GM12878 (cell line): ENCODE results near the gene WBP4. TPM values are rescaled to one million over a fixed set of nuclear protein-coding genes. Genes with fewer than 3 reads are reported as not detected.
A peak's percentile ranks its signal among the peaks of the same experiment; 100 is the strongest.

Experiments
- ATAC-seq: fragments of 200-7000 bp; cut with Tn5 transposase; 3 replicates; pipeline ENCODE4 v1.9.1; 2020; ENCODE audit warnings: mild to moderate bottlenecking, moderate library complexity
- BruUV-seq: library from RNA; stranded (reverse); fragments of 400-500 nt; replicated peaks from 2 replicates; lab custom pipeline; 2021; lab: Mats Ljungman, UMichigan
- CTCF ChIA-PET: fragments of 300-600 bp; sonication (Branson Sonifier 250); formaldehyde crosslinking; extraction: SDS; loops from one replicate; lab custom pipeline; 2021; ENCODE audit warnings: inconsistent platforms; lab: Yijun Ruan, JAX
- POLR2A ChIA-PET: fragments of 350-600 bp; formaldehyde crosslinking; extraction: SDS; loops from one replicate; lab custom pipeline; 2021; ENCODE audit warnings: inconsistent platforms; lab: Charles Lee
- RAD21 ChIA-PET: fragments of 300-600 bp; sonication (Branson Sonifier 250); formaldehyde crosslinking; loops from one replicate; lab custom pipeline; 2023; ENCODE audit warnings: antibody characterized with exemption; ENCODE audit not compliant: unreplicated experiment; lab: Charles Lee
- SMC1A ChIA-PET: fragments of 300-600 bp; sonication (Branson Sonifier 250); formaldehyde crosslinking; loops from one replicate; lab custom pipeline; 2023; ENCODE audit not compliant: unreplicated experiment, uncharacterized antibody; lab: Charles Lee
- DNase-seq: peaks from one replicate; pipeline ENCODE4 v3.0.0-alpha.2; 2011; ENCODE audit warnings: low read depth, low spot score
- FAIRE-seq: peaks from 3 replicates; lab custom pipeline; 2011; peaks lifted over from hg19 to GRCh38; lab: Jason Lieb, UNC
- H2AFZ ChIP-seq: 2 replicates; pipeline ENCODE4 v1.6.0; 2011; ENCODE audit warnings: low read depth, low read length, control low read depth; ENCODE audit not compliant: control insufficient read depth
- H3K27ac ChIP-seq: 2 replicates; pipeline ENCODE4 v1.5.1; 2011; ENCODE audit warnings: control low read depth; ENCODE audit not compliant: control insufficient read depth, insufficient read depth
- H3K27me3 ChIP-seq, 2 experiments: replicated peaks in 1 of 2; 2 replicates each; pipeline versions ENCODE4 v1.6.0 to v1.6.1; 2011; ENCODE audit warnings: low read length in 1 of 2; ENCODE audit not compliant: control insufficient read depth in 2 of 2, insufficient read depth in 2 of 2
- H3K36me3 ChIP-seq, 2 experiments: 2 replicates each; pipeline ENCODE4 v1.5.1; 2011; ENCODE audit warnings: low read length in 1 of 2; ENCODE audit not compliant: control insufficient read depth in 2 of 2, insufficient read depth in 2 of 2
- H3K4me1 ChIP-seq: 2 replicates; pipeline ENCODE4 v1.6.1; 2011; ENCODE audit warnings: mild to moderate bottlenecking, low read length, moderate library complexity, mixed read lengths; ENCODE audit not compliant: control insufficient read depth, insufficient read depth
- H3K4me2 ChIP-seq: 2 replicates; pipeline ENCODE4 v1.6.0; 2011; ENCODE audit warnings: control low read depth; ENCODE audit not compliant: control insufficient read depth, insufficient read depth
- H3K4me3 ChIP-seq: fragments of 200-600 bp; sonication (generic); 2 replicates; pipeline ENCODE4 v1.5.1; 2016
- H3K79me2 ChIP-seq: 2 replicates; pipeline ENCODE4 v1.6.0; 2011; ENCODE audit warnings: low read length; ENCODE audit not compliant: control insufficient read depth, insufficient read depth
- H3K9ac ChIP-seq: 2 replicates; pipeline ENCODE4 v1.8.0; 2011; ENCODE audit warnings: low read length, control low read depth, mixed read lengths; ENCODE audit not compliant: control insufficient read depth, insufficient read depth
- H3K9me3 ChIP-seq: replicated peaks from 3 replicates; pipeline ENCODE4 v1.5.1; 2011; ENCODE audit warnings: mild to moderate bottlenecking, low read length; ENCODE audit not compliant: control insufficient read depth, insufficient read depth
- H4K20me1 ChIP-seq: 2 replicates; pipeline ENCODE4 v1.6.0; 2011; ENCODE audit not compliant: control insufficient read depth, insufficient read depth
- E2F8 ChIP-seq: fragments of 450-650 bp; IDR thresholded peaks from 2 replicates; pipeline ENCODE4 v1.6.1; 2018; ENCODE audit warnings: mild to moderate bottlenecking, low read depth, moderate library complexity; ENCODE audit not compliant: partially characterized antibody
- HDAC2 ChIP-seq: fragments of 200-600 bp; sonication (generic); IDR thresholded peaks from 2 replicates; pipeline ENCODE4 v1.6.1; 2017
- HDGF ChIP-seq: fragments of 450-650 bp; IDR thresholded peaks from 2 replicates; pipeline ENCODE4 v1.6.1; 2016; ENCODE audit warnings: antibody characterized with exemption
- KLF5 ChIP-seq: fragments of 450-650 bp; IDR thresholded peaks from 2 replicates; pipeline ENCODE4 v1.6.1; 2014; ENCODE audit warnings: mild to moderate bottlenecking; ENCODE audit not compliant: partially characterized antibody
- MLLT1 ChIP-seq: fragments of 450-650 bp; IDR thresholded peaks from 2 replicates; pipeline ENCODE4 v1.6.1; 2016; ENCODE audit warnings: mild to moderate bottlenecking
- TAF1 ChIP-seq: IDR thresholded peaks from 2 replicates; pipeline ENCODE4 v1.6.1; 2011; ENCODE audit warnings: mild to moderate bottlenecking, low read depth, low read length, borderline replicate concordance
- TBL1XR1 ChIP-seq: IDR thresholded peaks from 2 replicates; pipeline ENCODE4 v1.6.1; 2012; ENCODE audit warnings: low read depth, low read length, improper control_type of control experiment
- ZZZ3 ChIP-seq: IDR thresholded peaks from 2 replicates; pipeline ENCODE4 v1.6.1; 2011; ENCODE audit warnings: low read depth; ENCODE audit not compliant: control insufficient read depth, insufficient read length
- WGBS: methylation state at CpG from one replicate; pipeline ENCODE4 v1.1.6; 2016; ENCODE audit warnings: low lambda C conversion rate; ENCODE audit not compliant: insufficient replicate concordance, insufficient coverage; ENCODE audit errors: missing lambda C conversion rate; 5-methylcytosine and 5-hydroxymethylcytosine counted together
- in situ Hi-C: fragments of 300-500 bp; cut with MboI; formaldehyde crosslinking; loops from 9 replicates; pipeline ENCODE4 v1.14.3; 2018; ENCODE audit warnings: mixed read lengths
- intact Hi-C: fragments of 100-400 bp; cut with micrococcal nuclease; formaldehyde crosslinking; loops from one replicate; pipeline ENCODE4 v1.14.2; 2022; ENCODE audit not compliant: unreplicated experiment
- polyA plus RNA-seq, 11 experiments: library from polyadenylated mRNA; depleted of rRNA in 4 of 11; unstranded in 6 of 11; stranded (reverse) in 5 of 11; fragments of >200 nt; fragmentation: Nextera tagmentation in 4 of 11; fragmentation: Illumina TruSeq in 1 of 11; extraction: Ambion mirVana in 4 of 11; extraction: Trizol in 1 of 11; gene quantifications; 1 replicate in 1 of 11; 2 replicates in 10 of 11; pipeline versions ENCODE4 v1.2.1 to v1.2.3, GENCODE V29; 2011 to 2016; ENCODE audit warnings: inconsistent platforms in 2 of 11, missing spikeins in 2 of 11, low read depth in 1 of 11
- total RNA-seq, 4 experiments: library from RNA; depleted of rRNA in 3 of 4; stranded (reverse); fragments of >200 nt in 3 of 4; fragmentation: Illumina TruSeq in 1 of 4; extraction: Trizol in 1 of 4; gene quantifications; 2 replicates each; pipeline versions ENCODE4 v1.2.1 to v1.2.3, GENCODE V29; 2013 to 2021

WBP4 gene
- total and polyA plus RNA-seq, 10 of the 15 experiments (the other 5 are each of a cell fraction or from before 2014, with no cell fraction given), result 7.4 to 21.6 (median 14.2) TPM

GRCh38 chr13:41056826-41057711 is 4.2 kb upstream of the WBP4 start (continued):
- TF ChIP-seq E2F8, result no peak
- no peak for TF ChIP-seq TBL1XR1
- no peak for TF ChIP-seq ZZZ3
- no peak for TF ChIP-seq TAF1
- TF ChIP-seq KLF5, result no peak
- no peak for TF ChIP-seq HDAC2

GRCh38 chr13:41058295-41059070 is 2.8 kb upstream of the WBP4 start:
- no peak for FAIRE-seq
- H3K27ac ChIP-seq, result peak overlapping the region; percentile 96; the same call in 1 of the 2 replicates
- intact Hi-C loops, result loop anchor here (5.0 kb wide), 1 partner anchor 86 kb away; no protein-coding TSS in a partner anchor

More at GRCh38 chr13:41058295-41059070, 2.8 kb upstream of the WBP4 start:
- no peaks in the 10 kb centered on the region for H3K27me3 ChIP-seq
- no TSS peak for BruUV-seq
- no peak for DNase-seq
- ChIA-PET SMC1A (interaction anchor here (0.8 to 3.0 kb wide), 16 partner anchors 16 to 173 kb away, joined by 3 to 14 read pairs (median 5); partner anchors contain the start of gene ELF1), POLR2A (interaction anchor here (1.0 to 4.3 kb wide), 8 partner anchors 40 to 86 kb away, joined by 3 to 23 read pairs (median 6); partner anchors contain the start of gene ELF1)
- H3K4me3 ChIP-seq, result peak overlapping the region; percentile 94
- H3K9ac ChIP-seq, result no peak overlapping the region
- H4K20me1 ChIP-seq, result no peaks in the 10 kb centered on the region
- WGBS, result 91% methylated on average over 18 of the region's 18 CpGs
- ATAC-seq, result no peak
- 0 out of 2 replicates have a peak, but pooled peaks have one; percentile 22 for TF ChIP-seq HDGF
- TF ChIP-seq MLLT1, result peak; percentile 92
- no peak for TF ChIP-seq KLF5
- TF ChIP-seq, all 136 proteins: peak for 2
- peaks cover 88% of the 10 kb centered on the region for H3K79me2 ChIP-seq
- CTCF ChIA-PET, result interaction anchor here (1.0 to 5.2 kb wide), 13 partner anchors 15 to 137 kb away, joined by 3 to 33 read pairs (median 6); partner anchors contain the start of gene ELF1
- in situ Hi-C loops, result loop anchor here (5.0 kb wide), 1 partner anchor 81 kb away; no protein-coding TSS in a partner anchor
- peak overlapping the region; percentile 64 for H3K4me2 ChIP-seq
- no peaks in the 10 kb centered on the region for H3K4me1 ChIP-seq
- no peak overlapping the region for H2AFZ ChIP-seq
- H3K36me3 ChIP-seq, result no peaks in the 10 kb centered on the region
- RAD21 ChIA-PET, result interaction anchor here (1.0 to 9.9 kb wide), 7 partner anchors 40 to 85 kb away, joined by 3 to 172 read pairs (median 4); partner anchors contain the start of gene ELF1
- no peaks in the 10 kb centered on the region for H3K9me3 ChIP-seq
